ENCODE results near the gene KCNV2.

Gene KCNV2

DNA sequence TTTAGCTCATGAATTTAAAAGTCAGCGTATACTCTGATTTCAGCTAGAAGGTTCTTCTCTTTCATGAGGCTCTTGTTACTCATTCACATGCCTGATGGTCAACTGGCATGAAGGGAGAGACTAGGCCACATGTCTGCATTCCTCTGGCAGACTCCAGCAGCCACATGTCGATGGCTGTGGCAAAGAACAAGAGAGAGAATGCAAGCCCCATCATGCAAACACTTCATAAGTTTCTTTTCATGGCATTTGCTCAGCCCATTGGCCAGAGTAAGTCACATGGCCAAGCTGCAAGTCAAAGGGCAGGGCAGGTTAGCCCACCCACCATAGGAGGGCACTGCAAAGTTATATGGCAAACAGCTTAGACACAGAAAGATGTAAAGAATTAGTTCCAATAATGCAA lies 5.4 kb downstream of the KCNV2 start:
- DNase-seq, result no peak

DNA sequence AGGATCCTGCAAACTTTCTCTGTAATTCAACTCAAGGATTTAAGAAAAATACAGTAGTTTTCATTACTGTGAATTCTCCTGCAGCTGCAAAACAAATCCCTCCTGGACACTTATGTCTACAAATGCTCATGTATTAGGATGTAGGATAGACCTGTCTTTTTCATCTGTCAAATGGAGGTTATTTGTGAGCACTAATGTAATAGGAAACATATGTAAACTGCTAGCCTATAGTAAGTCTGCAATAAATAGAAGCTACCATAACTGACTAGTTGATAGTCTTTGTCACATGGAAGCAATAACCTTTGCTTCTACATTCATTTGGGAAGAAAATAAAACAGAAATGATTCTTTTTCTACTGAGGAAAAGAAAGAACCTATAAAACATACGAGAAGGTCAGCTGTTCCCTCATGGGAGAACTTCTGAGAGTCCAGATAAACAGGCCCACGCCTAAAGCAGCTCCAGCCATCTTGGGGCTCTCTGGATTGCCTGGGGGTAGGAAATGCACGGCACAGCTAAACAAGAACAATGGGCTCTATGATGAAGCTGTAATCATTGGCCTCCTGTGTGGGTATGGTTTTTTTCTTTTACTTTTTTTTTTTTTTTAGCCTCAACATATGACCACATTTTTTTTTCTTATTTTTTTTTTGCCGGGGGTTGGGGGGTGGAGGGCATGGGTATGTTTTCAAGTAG lies 6.2 kb downstream of the KCNV2 start:
- no peak for DNase-seq

- no peak for DNase-seq
Measured at GRCh38 chr9:2725126-2725525, 7.8 kb downstream of the KCNV2 start.

- DNase-seq, result no peak
Measured at GRCh38 chr9:2725898-2726649, 8.8 kb downstream of the KCNV2 start.

- DNase-seq, result no peak
Measured at GRCh38 chr9:2726650-2727340, 9.5 kb downstream of the KCNV2 start.

DNA sequence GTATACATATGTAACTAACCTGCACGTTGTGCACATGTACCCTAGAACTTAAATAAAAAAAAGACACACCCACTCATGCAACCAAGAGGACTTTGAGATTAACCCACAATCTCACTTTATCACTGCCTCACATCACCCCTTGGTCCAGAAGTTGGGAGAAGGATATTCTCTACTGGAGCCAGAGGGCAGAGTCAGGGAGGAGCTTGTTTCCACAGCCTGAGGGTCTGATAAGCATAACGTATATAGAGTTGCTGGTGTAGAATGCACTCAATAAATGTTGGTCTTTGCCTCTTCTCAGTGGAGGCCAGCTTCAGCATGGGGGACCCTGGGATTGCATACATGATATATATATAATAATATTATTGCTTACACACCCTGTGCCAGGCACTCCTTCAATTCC lies 10.1 kb downstream of the KCNV2 start:
- no peak for DNase-seq

GRCh38 chr9:2727966-2728613 lies 10.8 kb downstream of the KCNV2 start:
- DNase-seq, result peak; percentile 12

- no peak for DNase-seq
Measured at GRCh38 chr9:2729003-2729402, 11.7 kb downstream of the KCNV2 start.

GRCh38 chr9:2729721-2730120 lies 12.4 kb downstream of the KCNV2 start:
- no peak for DNase-seq

DNA sequence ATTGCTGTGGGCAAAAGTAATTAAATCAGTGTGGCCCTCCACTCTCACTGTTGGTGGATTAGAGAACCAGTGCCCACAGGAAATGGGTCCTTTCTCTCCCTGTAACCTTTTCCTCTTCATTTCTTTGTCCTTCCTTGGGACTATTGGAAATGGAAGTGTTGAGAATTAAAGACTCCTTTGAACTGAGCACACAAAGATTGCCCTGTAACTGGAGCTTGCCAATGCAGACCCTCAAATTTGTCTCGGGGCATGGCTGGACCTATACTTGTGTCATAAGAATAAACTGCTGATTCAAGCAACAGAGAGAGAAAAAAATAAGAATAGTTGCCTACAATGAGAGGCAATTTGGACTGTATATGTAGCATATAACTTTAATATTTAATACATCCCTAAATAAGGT lies 13.7 kb downstream of the KCNV2 start:
- DNase-seq, result no peak

DNA sequence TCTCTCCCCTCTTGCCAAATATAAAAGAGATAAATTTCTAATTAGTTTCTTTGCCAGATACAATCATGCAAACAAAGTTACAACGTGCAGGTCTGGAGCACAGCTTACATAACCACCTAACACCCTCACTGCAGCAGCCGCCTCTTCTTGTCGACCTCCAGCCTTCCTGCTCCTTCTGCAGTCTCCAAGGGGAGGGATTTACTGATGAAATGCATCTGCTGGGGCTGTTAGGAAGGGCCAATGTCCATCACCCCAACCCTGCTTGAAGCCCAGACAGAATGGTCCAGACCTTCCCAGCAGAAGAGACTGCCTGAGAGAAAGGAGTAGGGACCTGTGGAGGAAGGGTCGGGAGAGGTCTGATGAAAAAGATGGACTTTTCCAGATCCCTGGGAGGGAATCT lies 15.2 kb downstream of the KCNV2 start:
- no peak for DNase-seq

- DNase-seq, result no peak
Measured at GRCh38 chr9:2740616-2741015, 23.3 kb downstream of the KCNV2 start.

DNA sequence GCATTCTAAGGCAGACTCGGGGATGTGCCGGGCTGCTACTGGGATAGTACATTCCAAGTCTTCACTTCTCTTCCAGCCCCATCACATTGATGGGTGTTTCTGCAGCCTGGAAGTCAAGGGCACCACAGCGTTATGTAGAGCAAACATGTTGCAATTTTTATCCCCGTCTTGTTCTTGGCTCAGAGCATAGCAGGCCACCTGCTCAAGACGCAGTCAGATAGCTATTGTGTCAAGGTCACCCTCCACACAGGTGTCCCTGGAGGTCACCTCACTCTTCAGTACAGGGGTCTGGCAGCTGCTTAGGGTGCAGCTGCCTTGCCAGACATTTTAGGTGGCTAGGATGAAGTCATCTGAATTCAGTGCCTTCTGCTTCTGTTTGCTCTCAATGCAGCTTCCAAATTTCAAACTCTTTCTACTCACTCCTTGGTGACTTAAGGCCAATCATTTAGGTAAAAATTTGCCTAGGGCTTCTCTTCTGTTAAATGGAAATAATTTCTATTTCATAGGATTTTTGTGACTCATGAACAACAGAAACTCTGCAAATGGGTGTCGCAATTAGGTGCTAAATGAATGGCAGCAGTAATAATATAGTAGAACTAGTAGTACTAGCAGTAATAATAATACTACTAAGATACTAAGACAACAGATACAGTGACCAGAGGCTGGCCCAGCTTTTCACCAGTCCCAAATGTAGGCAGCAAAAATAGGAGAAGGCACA lies 24.3 kb downstream of the KCNV2 start:
- DNase-seq, result no peak

DNA sequence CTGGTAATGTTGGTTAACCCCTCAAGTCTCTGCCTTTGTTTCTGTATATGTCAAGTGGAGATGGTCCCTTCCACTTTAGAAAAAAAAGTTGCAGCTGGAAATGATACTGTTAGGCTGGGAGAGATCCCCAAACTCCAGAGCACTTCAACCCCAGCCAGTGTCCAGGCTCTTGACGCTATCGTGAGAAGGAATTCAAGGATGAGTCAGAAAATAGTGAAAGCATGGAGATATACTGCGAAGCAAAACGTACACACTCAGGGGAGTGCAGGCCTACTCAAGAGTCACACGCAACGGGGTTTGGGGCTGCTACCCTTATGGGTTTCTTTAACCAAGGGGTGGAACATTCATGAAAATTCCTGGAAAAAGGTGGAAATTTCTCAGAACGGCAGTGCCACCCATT lies 24.9 kb downstream of the KCNV2 start:
- DNase-seq, result no peak

DNA sequence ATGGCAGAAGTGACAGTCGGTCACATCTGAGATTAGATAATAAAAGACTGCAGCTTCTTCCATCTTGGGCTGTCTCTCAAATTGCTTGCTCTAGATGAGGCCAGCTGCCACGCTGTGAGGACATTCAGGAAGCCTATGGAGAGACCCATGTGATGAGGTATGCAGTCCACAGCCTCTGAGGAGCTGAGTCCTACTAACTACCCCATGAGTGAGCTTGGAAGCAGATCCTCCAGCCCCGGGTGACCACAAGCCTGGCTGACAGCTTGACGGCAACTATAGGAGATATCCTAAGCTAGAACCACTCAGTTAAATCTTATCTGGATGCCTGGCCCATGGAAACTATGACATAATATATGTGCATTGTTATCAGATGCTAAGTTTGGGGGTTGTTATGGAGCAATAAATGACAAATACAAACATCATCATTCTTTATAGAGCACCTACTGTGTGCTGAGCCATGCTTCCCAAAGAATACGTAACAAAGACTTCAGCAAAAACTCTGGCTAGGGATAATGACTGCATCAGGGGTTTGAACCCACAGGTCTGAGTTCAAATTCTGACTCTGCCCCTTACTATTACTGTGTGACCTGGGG lies 26.7 kb downstream of the KCNV2 start:
- no peak for DNase-seq

DNA sequence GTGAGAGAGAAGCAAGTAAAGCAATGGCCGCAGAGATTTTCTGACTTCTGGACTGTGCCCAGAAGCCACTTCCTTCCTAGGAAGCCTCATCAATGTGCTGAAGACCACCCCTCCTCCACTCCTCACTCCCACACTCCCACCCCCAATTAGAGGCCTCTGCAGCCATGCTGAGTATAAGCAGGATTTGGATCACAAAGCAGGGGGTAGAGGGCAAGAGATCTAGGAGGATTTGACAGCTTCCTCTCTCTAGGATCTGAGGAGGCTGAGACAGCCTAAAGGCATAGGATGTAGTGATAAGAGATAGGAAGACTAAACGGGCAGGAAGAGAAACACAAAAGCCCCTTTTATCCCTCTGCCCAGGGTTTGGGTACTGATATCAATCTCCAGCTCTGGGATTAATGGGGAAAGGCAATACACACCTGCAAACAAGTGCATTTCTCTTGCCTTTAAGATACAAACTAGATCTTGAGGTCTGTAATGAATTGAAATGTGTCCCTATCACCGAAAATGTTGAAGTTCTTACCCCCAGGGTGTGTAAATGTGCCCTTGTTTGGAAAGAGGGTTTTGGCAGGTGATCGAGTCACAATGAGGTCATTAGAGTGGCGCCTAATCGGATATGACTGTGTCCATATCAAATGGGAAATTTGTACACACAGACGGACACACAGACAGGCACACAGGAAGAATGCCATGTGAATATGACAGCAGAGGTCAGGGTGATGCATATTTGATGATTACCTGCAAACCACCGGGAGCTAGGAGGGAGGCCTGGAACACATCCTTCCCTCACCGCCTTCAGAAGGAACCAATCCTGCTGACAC lies 28.5 kb downstream of the KCNV2 start:
- no peak for DNase-seq

DNA sequence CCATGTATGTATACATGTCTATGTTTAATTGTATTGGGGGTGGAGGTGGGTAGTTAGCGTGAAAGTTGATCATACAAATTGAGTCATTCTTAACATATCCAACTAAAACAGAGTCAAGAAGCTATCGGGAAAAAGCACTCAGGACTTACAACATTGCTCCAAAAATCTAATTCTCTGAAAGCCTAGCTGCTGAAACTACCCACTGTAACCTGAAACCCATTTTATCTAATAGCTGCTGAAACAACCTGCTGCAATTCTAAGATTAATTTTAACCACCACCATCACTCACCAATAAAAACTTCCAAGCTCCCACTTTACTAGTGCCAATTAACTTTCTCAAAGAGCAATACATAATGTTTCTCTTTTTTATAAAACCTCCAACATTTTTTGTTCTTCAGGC lies 32.2 kb downstream of the KCNV2 start:
- no peak for DNase-seq

GRCh38 chr9:2755285-2755684 lies 38.0 kb downstream of the KCNV2 start:
- DNase-seq, result no peak

DNA sequence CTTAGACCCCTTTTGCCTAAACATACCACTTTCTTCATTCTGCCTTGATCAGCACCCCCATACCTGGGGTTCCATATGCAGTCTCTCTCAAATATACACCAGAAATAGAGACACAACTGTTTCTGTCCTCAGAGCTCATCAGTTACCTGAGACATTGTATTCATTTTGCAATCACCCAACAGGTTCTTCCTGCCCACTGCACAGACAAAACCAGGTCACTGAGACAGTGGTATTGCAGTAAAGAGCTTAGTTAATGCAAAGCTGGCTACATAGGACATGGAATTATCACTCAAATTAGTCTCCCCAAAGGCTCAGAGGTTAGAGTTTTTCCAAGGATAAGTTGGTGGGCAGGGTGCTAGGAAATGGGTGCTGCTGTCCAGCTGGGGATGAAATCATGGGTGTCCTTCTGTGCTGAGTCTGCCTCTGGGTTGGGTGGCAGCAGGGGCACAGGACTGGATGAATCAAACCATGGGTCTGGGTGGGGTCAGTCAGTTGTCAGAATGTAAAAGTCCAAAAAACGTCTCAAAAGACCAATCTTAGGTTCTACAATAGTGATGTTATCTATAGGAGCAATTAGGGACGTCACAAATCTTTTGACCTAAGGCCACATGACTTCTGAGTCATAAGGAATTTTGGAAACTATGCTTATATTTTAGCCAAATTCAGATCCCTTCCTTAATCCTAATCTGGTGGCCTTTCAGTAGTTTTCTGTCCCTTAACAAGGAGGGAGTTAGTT lies 41.0 kb downstream of the KCNV2 start:
- no peak for DNase-seq

DNA sequence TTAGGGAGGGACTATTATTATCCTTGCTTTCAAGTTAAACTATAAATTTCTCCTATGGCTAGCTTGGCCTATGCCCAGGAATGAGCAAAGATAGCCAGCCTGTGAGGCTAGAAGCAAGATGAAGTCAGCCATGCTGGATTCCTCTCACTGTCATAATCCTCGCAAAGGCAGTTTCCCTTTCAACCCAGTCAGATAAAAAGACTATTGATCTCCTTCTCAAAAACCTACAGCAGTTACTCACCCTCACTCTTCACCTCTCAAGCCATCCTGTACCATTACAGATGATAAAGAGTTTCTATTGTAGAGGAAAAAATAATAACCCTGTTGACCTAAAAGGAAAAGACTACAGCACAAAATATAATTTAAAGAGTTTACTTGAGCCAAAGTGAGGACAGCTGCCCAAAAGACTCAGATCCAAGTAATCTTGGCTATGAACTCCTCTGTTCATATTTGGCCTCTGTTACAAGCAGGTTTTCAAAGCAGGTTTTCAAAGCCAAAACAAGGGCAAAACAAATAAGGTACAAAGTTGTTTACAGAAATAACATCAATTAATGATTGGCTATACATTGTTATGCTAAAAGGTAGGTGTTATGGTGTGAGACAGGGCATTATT lies 41.7 kb downstream of the KCNV2 start:
- DNase-seq, result no peak
